Testis (tissue), 2 donors: ENCODE data around the gene RAD23A.

ENCODE experiments used
- POLR2A ChIP-seq: fragments of 450-650 bp; IDR thresholded peaks from one replicate; pipeline ENCODE4 v1.6.1; 2017; ENCODE audit warnings: antibody characterized with exemption, mild to moderate bottlenecking, moderate library complexity
- TF ChIP-seq, protein P1 (sequence below), 3 experiments: fragments of 450-650 bp in 2 of 3; fragments of 200-600 bp in 1 of 3; sonication (generic) in 1 of 3; IDR thresholded peaks; one replicate each; pipeline ENCODE4 v1.5.1; 2016 to 2019; ENCODE audit warnings: antibody characterized with exemption in 3 of 3, mild to moderate bottlenecking in 2 of 3, moderate library complexity in 1 of 3

DNA sequence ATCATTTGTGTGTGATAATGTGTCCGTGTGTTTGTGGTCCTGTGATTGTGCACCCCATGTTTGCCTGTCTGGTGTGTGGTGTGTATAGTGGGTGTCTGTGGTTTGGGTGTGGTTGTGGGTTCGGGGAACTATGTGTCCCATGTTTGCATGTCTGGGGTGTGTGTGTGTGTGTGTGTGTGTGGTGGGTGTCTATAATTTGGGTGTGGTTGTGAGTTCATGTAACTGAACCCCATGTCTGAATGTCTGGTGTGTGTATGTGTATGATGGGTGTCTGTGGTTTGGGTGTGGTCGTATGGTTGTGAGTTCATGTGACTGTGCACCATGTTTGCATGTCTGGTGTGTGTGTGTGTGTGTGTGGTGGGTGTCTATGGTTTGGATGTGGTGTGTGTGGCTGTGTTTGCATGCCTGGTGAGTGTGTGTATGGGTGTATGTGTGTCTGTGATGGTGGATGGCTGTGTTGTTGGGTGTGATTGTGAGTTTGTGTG is 38.5 kb downstream of the RAD23A start:
- TF ChIP-seq, protein P1, sequence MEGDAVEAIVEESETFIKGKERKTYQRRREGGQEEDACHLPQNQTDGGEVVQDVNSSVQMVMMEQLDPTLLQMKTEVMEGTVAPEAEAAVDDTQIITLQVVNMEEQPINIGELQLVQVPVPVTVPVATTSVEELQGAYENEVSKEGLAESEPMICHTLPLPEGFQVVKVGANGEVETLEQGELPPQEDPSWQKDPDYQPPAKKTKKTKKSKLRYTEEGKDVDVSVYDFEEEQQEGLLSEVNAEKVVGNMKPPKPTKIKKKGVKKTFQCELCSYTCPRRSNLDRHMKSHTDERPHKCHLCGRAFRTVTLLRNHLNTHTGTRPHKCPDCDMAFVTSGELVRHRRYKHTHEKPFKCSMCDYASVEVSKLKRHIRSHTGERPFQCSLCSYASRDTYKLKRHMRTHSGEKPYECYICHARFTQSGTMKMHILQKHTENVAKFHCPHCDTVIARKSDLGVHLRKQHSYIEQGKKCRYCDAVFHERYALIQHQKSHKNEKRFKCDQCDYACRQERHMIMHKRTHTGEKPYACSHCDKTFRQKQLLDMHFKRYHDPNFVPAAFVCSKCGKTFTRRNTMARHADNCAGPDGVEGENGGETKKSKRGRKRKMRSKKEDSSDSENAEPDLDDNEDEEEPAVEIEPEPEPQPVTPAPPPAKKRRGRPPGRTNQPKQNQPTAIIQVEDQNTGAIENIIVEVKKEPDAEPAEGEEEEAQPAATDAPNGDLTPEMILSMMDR (IDR thresholded peaks at IDR 0.05), result no peak
- no peak for TF ChIP-seq POLR2A
